K562 (cell line): Measurements from ENCODE around the gene ZYG11A. TPM values are rescaled to one million over a fixed set of nuclear protein-coding genes. Genes with fewer than 3 reads are reported as not detected.

Experiments
- ATF1 ChIP-seq, 2 experiments: fragments of 450-650 bp in 1 of 2; IDR thresholded peaks; 2 replicates each; pipeline ENCODE4 v1.6.1; 2016; ENCODE audit warnings: missing compliant biosample characterization in 1 of 2, missing genetic modification characterization in 1 of 2
- CREB3 ChIP-seq: fragments of 450-650 bp; conservative IDR thresholded peaks from 2 replicates; pipeline ENCODE4 v1.6.1; 2016; ENCODE audit warnings: missing genetic modification characterization, low read depth, mild to moderate bottlenecking, missing compliant biosample characterization, moderate library complexity
- EP400 ChIP-seq: fragments of 450-650 bp; IDR thresholded peaks from 2 replicates; pipeline ENCODE4 v1.6.1; 2017; ENCODE audit warnings: antibody characterized with exemption, mild to moderate bottlenecking, moderate library complexity
- LARP7 ChIP-seq: fragments of 450-650 bp; IDR thresholded peaks from 2 replicates; pipeline ENCODE4 v1.6.1; 2016
- NR2C1 ChIP-seq, 2 experiments: fragments of 450-650 bp; IDR thresholded peaks; 2 replicates each; pipeline ENCODE4 v1.6.1; 2017; ENCODE audit warnings: mild to moderate bottlenecking in 2 of 2, antibody characterized with exemption in 1 of 2, inconsistent platforms in 1 of 2, missing compliant biosample characterization in 1 of 2, missing genetic modification characterization in 1 of 2
- PHF20 ChIP-seq: fragments of 450-650 bp; IDR thresholded peaks from 2 replicates; pipeline ENCODE4 v1.6.1; 2018; ENCODE audit not compliant: partially characterized antibody
- POLR2A ChIP-seq: fragments of 450-650 bp; conservative IDR thresholded peaks from 2 replicates; pipeline ENCODE4 v1.6.1; 2016
- SAFB ChIP-seq: fragments of 200-400 bp; formaldehyde crosslinking; IDR thresholded peaks from 2 replicates; pipeline ENCODE4 v1.6.1; 2017; ENCODE audit warnings: low read depth, low read length, borderline replicate concordance
- ZNF140 ChIP-seq: fragments of 250-450 bp; sonication (Bioruptor Pico); IDR thresholded peaks from 2 replicates; pipeline ENCODE4 v1.8.0; 2021; ENCODE audit warnings: moderate library complexity, mild to moderate bottlenecking, inconsistent platforms
- ZNF23 ChIP-seq: fragments of 250-450 bp; sonication (Bioruptor Pico); IDR thresholded peaks from 2 replicates; pipeline ENCODE4 v1.4.0; 2020; ENCODE audit warnings: mild to moderate bottlenecking
- ZNF668 ChIP-seq: fragments of 250-450 bp; sonication (Bioruptor Pico); IDR thresholded peaks from 2 replicates; pipeline ENCODE4 v1.8.0; 2022; ENCODE audit warnings: mild to moderate bottlenecking, inconsistent platforms
- polyA plus RNA-seq, 8 experiments: library from polyadenylated mRNA; depleted of rRNA in 4 of 8; stranded (reverse) in 5 of 8; unstranded in 3 of 8; fragments of >200 nt; fragmentation: Nextera tagmentation in 2 of 8; fragmentation: Illumina TruSeq in 1 of 8; extraction: Ambion mirVana in 2 of 8; extraction: Trizol in 1 of 8; gene quantifications; 2 replicates each; pipeline versions ENCODE4 v1.2.1 to v1.2.3, GENCODE V29; 2011 to 2014; ENCODE audit warnings: inconsistent platforms in 1 of 8, missing spikeins in 1 of 8
- total RNA-seq, 7 experiments: library from RNA; depleted of rRNA in 6 of 7; stranded (reverse); fragments of >200 nt in 6 of 7; fragmentation: Illumina TruSeq in 2 of 7; extraction: Trizol in 2 of 7; gene quantifications; 2 replicates each; pipeline versions ENCODE4 v1.2.1 to v1.2.3, GENCODE V29; 2011 to 2021; ENCODE audit warnings: low replicate concordance in 1 of 7
- TF ChIP-seq, protein P1 (sequence below), 2 experiments: fragments of 250-450 bp in 1 of 2; fragments of 450-650 bp in 1 of 2; sonication (Bioruptor Pico) in 1 of 2; IDR thresholded peaks; 2 replicates each; pipeline versions ENCODE4 v1.6.1 to v1.8.0; 2016 to 2021; ENCODE audit warnings: mild to moderate bottlenecking in 2 of 2, moderate library complexity in 2 of 2, missing compliant biosample characterization in 1 of 2, missing genetic modification characterization in 1 of 2
- TF ChIP-seq, protein P2 (sequence below): sonication (generic); formaldehyde crosslinking; IDR thresholded peaks from 2 replicates; pipeline ENCODE4 v1.8.1; 2023; ENCODE audit warnings: missing genetic modification reagents, mild to moderate bottlenecking, borderline replicate concordance
- TF ChIP-seq, protein P3 (sequence below): fragments of 450-650 bp; IDR thresholded peaks from 2 replicates; pipeline ENCODE4 v1.7.0; 2016; ENCODE audit warnings: borderline replicate concordance
- TF ChIP-seq, protein P4 (sequence below): IDR thresholded peaks from 2 replicates; pipeline ENCODE4 v1.6.1; 2014; ENCODE audit warnings: antibody characterized with exemption

Gene ZYG11A
- total and polyA plus RNA-seq, 9 of the 15 experiments (the other 6 are each of a cell fraction or from before 2014, with no cell fraction given), result 4.5 to 21.9 (median 14.0) TPM

DNA sequence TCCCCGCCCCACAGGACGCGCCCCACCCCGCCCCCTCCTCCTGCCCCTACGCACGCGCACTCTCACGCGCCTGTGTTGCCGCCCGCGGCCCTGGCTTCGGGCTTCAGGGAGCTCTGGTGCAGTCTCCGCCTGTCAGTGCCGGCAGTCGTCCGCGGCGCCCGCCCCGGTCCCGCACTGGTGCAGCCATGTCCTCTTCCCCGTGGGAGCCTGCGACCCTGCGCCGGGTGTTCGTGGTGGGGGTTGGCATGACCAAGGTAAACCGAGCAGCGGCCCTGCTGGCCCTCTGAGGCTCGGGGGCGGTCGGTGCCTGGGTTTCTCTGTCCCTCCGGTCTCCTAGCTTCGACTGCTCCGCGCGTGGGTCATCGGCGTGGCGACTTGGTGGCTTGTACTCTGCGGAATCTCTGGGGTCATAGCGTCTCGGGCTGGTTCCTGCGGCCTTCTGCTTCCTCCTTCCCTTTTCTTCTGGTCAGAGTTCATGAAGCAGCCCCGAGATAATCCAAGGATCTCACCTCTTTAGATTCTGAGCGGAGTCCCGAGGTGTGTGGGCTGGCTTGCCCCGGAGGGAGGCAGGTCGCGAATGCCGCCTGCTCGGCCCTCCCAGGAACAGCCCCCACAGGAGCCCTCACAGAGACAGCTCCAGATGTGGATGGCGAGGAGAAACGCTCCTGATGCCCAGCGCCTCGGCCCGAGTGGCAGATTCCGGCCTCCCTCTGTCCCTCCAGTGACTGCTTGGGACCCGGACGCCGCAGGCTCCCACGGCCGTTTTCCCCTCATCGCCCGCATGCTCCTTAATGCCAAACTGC, 84.9 kb downstream of the ZYG11A start, which contains the start of gene SCP2 (continued):
- TF ChIP-seq, protein P1, sequence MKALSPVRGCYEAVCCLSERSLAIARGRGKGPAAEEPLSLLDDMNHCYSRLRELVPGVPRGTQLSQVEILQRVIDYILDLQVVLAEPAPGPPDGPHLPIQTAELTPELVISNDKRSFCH (CRISPR knock-in tag; IDR thresholded peaks at IDR 0.05), result no peak
- TF ChIP-seq, protein P1 (tag; IDR thresholded peaks at IDR 0.05), result 0 out of 2 replicates have a peak, but pooled peaks have one; percentile 14
- TF ChIP-seq ZNF668 (CRISPR knock-in tag) (no peak), SAFB (peak; percentile 77), LARP7 (no peak), ATF1 (CRISPR knock-in tag; IDR thresholded peaks at IDR 0.05) (no peak), ATF1 (tag; IDR thresholded peaks at IDR 0.05) (0 out of 2 replicates have a peak, but pooled peaks have one; percentile 13), CREB3 (no peak), ZNF23 (CRISPR knock-in tag) (no peak), ZNF140 (CRISPR knock-in tag) (no peak), POLR2A (peak; percentile 70), EP400 (peak; percentile 32; the same call in 1 of the 2 replicates), NR2C1 (IDR thresholded peaks at IDR 0.05) (no peak; the same call in 1 of the 2 replicates), NR2C1 (tag; IDR thresholded peaks at IDR 0.05) (peak; percentile 50; the same call in 1 of the 2 replicates), PHF20 (peak; percentile 12)
- TF ChIP-seq, protein P2, sequence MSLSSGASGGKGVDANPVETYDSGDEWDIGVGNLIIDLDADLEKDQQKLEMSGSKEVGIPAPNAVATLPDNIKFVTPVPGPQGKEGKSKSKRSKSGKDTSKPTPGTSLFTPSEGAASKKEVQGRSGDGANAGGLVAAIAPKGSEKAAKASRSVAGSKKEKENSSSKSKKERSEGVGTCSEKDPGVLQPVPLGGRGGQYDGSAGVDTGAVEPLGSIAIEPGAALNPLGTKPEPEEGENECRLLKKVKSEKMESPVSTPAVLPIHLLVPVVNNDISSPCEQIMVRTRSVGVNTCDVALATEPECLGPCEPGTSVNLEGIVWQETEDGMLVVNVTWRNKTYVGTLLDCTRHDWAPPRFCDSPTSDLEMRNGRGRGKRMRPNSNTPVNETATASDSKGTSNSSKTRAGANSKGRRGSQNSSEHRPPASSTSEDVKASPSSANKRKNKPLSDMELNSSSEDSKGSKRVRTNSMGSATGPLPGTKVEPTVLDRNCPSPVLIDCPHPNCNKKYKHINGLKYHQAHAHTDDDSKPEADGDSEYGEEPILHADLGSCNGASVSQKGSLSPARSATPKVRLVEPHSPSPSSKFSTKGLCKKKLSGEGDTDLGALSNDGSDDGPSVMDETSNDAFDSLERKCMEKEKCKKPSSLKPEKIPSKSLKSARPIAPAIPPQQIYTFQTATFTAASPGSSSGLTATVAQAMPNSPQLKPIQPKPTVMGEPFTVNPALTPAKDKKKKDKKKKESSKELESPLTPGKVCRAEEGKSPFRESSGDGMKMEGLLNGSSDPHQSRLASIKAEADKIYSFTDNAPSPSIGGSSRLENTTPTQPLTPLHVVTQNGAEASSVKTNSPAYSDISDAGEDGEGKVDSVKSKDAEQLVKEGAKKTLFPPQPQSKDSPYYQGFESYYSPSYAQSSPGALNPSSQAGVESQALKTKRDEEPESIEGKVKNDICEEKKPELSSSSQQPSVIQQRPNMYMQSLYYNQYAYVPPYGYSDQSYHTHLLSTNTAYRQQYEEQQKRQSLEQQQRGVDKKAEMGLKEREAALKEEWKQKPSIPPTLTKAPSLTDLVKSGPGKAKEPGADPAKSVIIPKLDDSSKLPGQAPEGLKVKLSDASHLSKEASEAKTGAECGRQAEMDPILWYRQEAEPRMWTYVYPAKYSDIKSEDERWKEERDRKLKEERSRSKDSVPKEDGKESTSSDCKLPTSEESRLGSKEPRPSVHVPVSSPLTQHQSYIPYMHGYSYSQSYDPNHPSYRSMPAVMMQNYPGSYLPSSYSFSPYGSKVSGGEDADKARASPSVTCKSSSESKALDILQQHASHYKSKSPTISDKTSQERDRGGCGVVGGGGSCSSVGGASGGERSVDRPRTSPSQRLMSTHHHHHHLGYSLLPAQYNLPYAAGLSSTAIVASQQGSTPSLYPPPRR, result no peak
- TF ChIP-seq, protein P3, sequence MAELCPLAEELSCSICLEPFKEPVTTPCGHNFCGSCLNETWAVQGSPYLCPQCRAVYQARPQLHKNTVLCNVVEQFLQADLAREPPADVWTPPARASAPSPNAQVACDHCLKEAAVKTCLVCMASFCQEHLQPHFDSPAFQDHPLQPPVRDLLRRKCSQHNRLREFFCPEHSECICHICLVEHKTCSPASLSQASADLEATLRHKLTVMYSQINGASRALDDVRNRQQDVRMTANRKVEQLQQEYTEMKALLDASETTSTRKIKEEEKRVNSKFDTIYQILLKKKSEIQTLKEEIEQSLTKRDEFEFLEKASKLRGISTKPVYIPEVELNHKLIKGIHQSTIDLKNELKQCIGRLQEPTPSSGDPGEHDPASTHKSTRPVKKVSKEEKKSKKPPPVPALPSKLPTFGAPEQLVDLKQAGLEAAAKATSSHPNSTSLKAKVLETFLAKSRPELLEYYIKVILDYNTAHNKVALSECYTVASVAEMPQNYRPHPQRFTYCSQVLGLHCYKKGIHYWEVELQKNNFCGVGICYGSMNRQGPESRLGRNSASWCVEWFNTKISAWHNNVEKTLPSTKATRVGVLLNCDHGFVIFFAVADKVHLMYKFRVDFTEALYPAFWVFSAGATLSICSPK, result no peak
- TF ChIP-seq, protein P4, sequence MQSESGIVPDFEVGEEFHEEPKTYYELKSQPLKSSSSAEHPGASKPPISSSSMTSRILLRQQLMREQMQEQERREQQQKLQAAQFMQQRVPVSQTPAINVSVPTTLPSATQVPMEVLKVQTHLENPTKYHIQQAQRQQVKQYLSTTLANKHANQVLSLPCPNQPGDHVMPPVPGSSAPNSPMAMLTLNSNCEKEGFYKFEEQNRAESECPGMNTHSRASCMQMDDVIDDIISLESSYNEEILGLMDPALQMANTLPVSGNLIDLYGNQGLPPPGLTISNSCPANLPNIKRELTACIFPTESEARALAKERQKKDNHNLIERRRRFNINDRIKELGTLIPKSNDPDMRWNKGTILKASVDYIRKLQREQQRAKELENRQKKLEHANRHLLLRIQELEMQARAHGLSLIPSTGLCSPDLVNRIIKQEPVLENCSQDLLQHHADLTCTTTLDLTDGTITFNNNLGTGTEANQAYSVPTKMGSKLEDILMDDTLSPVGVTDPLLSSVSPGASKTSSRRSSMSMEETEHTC, result no peak
